ENCODE data around the gene HOXA5.

HOXA5 gene

GRCh38 chr7:27164045-27164366, 20.5 kb upstream of the HOXA5 start:
- no peaks in the 10 kb centered on the region for H3K9me3 Mint-ChIP-seq
- peak in 1 of 3 experiments; percentile 12 for TF ChIP-seq CTCF (IDR thresholded peaks at IDR 0.05; ENCODE audit: unreplicated experiment in 3 of 3)
- H3K4me1 Mint-ChIP-seq: peaks cover 19% of the 10 kb centered on the region
- H3K27me3 Mint-ChIP-seq (ENCODE audit: low read depth): peaks cover 4% of the 10 kb centered on the region
- peak overlapping the region; percentile 92 to 95 (median 93) for H3K4me3 Mint-ChIP-seq
- H3K36me3 Mint-ChIP-seq (ENCODE audit: low read depth): peaks cover 60% of the 10 kb centered on the region
- peak overlapping the region; percentile 99 to 100 (median 99) for H3K27ac Mint-ChIP-seq

- H3K36me3 Mint-ChIP-seq (ENCODE audit: low read depth): peaks cover 54% of the 10 kb centered on the region
- peaks cover 25% of the 10 kb centered on the region for H3K4me1 Mint-ChIP-seq
- H3K27me3 Mint-ChIP-seq (ENCODE audit: low read depth): no peaks in the 10 kb centered on the region
- peak overlapping the region; percentile 99 to 100 (median 99) for H3K27ac Mint-ChIP-seq
- no peaks in the 10 kb centered on the region for H3K9me3 Mint-ChIP-seq
- peak overlapping the region; percentile 92 to 95 (median 93) for H3K4me3 Mint-ChIP-seq
- no peak for TF ChIP-seq CTCF (IDR thresholded peaks at IDR 0.05; ENCODE audit: unreplicated experiment in 3 of 3)
Observed at GRCh38 chr7:27163288-27164044, 20.0 kb upstream of the HOXA5 start.

GRCh38 chr7:27162561-27163287, 19.2 kb upstream of the HOXA5 start:
- Mint-ChIP-seq H3K4me1 (peaks cover 29% of the 10 kb centered on the region), H3K9me3 (no peaks in the 10 kb centered on the region), H3K27ac (peak overlapping the region; percentile 99 to 100 (median 99)), H3K36me3 (ENCODE audit: low read depth) (peaks cover 47% of the 10 kb centered on the region), H3K27me3 (ENCODE audit: low read depth) (no peaks in the 10 kb centered on the region), H3K4me3 (peak overlapping the region; percentile 92 to 95 (median 93))
- TF ChIP-seq CTCF (IDR thresholded peaks at IDR 0.05; ENCODE audit: unreplicated experiment in 3 of 3): no peak

GRCh38 chr7:27161721-27162560, 18.5 kb upstream of the HOXA5 start:
- Mint-ChIP-seq H3K4me1 (peaks cover 29% of the 10 kb centered on the region), H3K4me3 (peak overlapping the region; percentile 92 to 95 (median 93)), H3K27ac (peak overlapping the region; percentile 99 to 100 (median 99)), H3K9me3 (no peaks in the 10 kb centered on the region), H3K36me3 (ENCODE audit: low read depth) (peaks cover 39% of the 10 kb centered on the region), H3K27me3 (ENCODE audit: low read depth) (no peaks in the 10 kb centered on the region)
- TF ChIP-seq CTCF (IDR thresholded peaks at IDR 0.05; ENCODE audit: unreplicated experiment in 3 of 3): no peak

- Mint-ChIP-seq H3K9me3 (no peaks in the 10 kb centered on the region), H3K27me3 (ENCODE audit: low read depth) (peaks cover 3% of the 10 kb centered on the region), H3K4me3 (peak overlapping the region; percentile 87 to 95 (median 93)), H3K27ac (peak overlapping the region; percentile 99 to 100 (median 99)), H3K4me1 (peaks cover 29% of the 10 kb centered on the region), H3K36me3 (ENCODE audit: low read depth) (peaks cover 38% of the 10 kb centered on the region)
- peak in 1 of 3 experiments; percentile 28 for TF ChIP-seq CTCF (IDR thresholded peaks at IDR 0.05; ENCODE audit: unreplicated experiment in 3 of 3)
Observed at GRCh38 chr7:27161214-27161720, 17.8 kb upstream of the HOXA5 start.

Measured in nephron (organoid).